Measurements from ENCODE around the gene ABCB11. TPM values are rescaled to one million over a fixed set of nuclear protein-coding genes. Genes with fewer than 3 reads are reported as not detected.
"Not testable (repeated sequence)": the region's sequence is repeated elsewhere in the genome, so short reads cannot be mapped to it uniquely, and the experiment has no call there.

Gene ABCB11
- total and polyA plus RNA-seq, 9 of the 15 experiments (the other 6 are each of a cell fraction or from before 2014, with no cell fraction given): 0.04 to 0.51 (median 0.10) TPM; not detected in 1

DNA sequence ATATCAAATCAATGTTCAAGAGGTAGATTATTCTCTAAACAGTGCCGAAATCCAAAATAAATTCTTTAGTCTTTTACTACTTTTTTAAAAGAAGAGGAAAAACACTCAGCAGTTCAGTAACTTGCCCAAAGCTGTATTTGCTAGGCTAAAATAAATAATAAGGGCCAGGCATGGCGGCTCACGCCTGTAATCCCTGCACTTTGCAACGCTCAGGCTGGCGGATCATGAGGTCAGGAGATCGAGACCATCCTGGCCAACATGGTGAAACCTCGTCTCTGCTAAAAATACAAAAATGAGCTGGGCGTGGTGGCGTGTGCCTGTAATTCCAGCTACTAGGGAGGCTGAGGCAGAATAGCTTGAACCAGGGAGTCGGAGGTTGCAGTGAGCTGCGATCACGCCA is 149.0 kb downstream of the ABCB11 start:
- BruUV-seq (replicated peaks); H2AFZ ChIP-seq (ENCODE audit: low read depth, low read length); DNase-seq (ENCODE audit: extremely low read depth in 1 of 4, low spot score in 3 of 4); H3K9me3 ChIP-seq (replicated peaks; ENCODE audit: control insufficient read depth, insufficient read depth, low read depth, low read length); H3K9me1 ChIP-seq (ENCODE audit: control insufficient read depth, insufficient read depth, low read length); H4K20me1 ChIP-seq (replicated peaks; ENCODE audit: control insufficient read depth, insufficient read depth, low read length); in situ Hi-C loops (cut with MboI); intact Hi-C loops (cut with micrococcal nuclease); CTCF ChIA-PET (ENCODE audit: low intra/inter-chr PET ratio); H3K27me3 ChIP-seq (ENCODE audit: control insufficient read depth in 2 of 2, insufficient read depth in 2 of 2, low read length in 2 of 2); H3K4me1 ChIP-seq (replicated peaks in 1 of 2; ENCODE audit: control insufficient read depth in 2 of 2, insufficient read depth in 2 of 2, low read length in 2 of 2); ATAC-seq; H3K27ac ChIP-seq (ENCODE audit: extremely low read depth, low read depth, low read length); H3K9ac ChIP-seq (ENCODE audit: insufficient read depth in 1 of 2, low read depth in 2 of 2, low read length in 2 of 2); FAIRE-seq; H3K4me2 ChIP-seq (ENCODE audit: insufficient read depth, low read length); H3K4me3 ChIP-seq: not testable (repeated sequence)
- Histone ChIP-seq H3K36me3 (ENCODE audit: control insufficient read depth, insufficient read depth, low read length) (peaks cover 42% of the 10 kb centered on the region), H3K79me2 (ENCODE audit: control insufficient read depth, insufficient read depth, low read length) (peaks cover 56% of the 10 kb centered on the region)
- TF ChIP-seq, protein P1, sequence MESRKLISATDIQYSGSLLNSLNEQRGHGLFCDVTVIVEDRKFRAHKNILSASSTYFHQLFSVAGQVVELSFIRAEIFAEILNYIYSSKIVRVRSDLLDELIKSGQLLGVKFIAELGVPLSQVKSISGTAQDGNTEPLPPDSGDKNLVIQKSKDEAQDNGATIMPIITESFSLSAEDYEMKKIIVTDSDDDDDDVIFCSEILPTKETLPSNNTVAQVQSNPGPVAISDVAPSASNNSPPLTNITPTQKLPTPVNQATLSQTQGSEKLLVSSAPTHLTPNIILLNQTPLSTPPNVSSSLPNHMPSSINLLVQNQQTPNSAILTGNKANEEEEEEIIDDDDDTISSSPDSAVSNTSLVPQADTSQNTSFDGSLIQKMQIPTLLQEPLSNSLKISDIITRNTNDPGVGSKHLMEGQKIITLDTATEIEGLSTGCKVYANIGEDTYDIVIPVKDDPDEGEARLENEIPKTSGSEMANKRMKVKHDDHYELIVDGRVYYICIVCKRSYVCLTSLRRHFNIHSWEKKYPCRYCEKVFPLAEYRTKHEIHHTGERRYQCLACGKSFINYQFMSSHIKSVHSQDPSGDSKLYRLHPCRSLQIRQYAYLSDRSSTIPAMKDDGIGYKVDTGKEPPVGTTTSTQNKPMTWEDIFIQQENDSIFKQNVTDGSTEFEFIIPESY (CRISPR knock-in tag; IDR thresholded peaks at IDR 0.05): peak; percentile 91
- over 99% methylated on average over 12 of the region's 12 CpGs for WGBS (ENCODE audit: insufficient coverage, low coverage, missing lambda C conversion rate)
- POLR2A ChIA-PET: interaction anchor here (0.9 to 3.7 kb wide), 2 partner anchors 10 to 57 kb away, joined by 3 to 10 read pairs; no protein-coding TSS in a partner anchor

DNA sequence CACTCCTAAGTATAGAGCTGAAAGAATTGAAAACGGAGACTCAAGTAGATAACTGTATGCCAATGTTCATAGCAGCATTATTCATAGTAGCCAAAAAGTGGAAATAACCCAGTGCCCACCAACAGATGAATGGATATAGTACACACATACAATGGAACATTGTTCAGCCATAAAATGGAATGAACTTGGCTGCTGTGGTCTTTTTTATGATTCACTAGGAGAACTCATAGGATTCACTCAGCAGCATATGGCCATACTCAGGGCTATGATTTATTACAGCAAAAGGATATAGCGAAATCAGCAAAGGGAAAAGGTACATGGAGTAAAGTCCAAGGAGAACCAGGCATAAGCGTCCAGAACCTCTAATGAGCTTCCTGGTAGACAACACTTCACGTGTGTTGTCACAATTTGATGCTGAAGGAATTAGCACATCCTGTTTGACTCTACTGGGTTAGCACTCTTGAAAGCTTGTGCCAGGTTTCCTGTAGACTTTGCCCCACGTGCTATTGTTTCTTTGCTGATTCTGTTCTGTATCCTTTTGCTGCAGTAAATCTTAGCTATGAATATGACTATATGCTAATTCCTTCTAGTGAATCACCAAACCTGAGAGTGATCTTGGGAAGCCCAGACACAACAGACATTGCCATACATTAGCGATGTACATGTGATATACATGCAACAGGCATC is 156.6 kb downstream of the ABCB11 start:
- POLR2A ChIA-PET: interaction anchor here (1.3 kb wide), 1 partner anchor 16 kb away, joined by 3 read pairs; the partner anchor contains the start of gene SPC25
- CTCF ChIA-PET (ENCODE audit: low intra/inter-chr PET ratio): no interaction called here
- 86% methylated on average over 6 of the region's 6 CpGs for WGBS (ENCODE audit: insufficient coverage, low coverage, missing lambda C conversion rate)
- intact Hi-C loops (cut with micrococcal nuclease): no loop called here
- in situ Hi-C loops (cut with MboI): no loop called here
- H3K4me2 ChIP-seq (ENCODE audit: insufficient read depth, low read length): no peak overlapping the region
- no peak for DNase-seq (ENCODE audit: extremely low read depth in 1 of 4, low spot score in 3 of 4)
- H3K79me2 ChIP-seq (ENCODE audit: control insufficient read depth, insufficient read depth, low read length): peaks cover 21% of the 10 kb centered on the region; the same call in 2 of the 3 replicates
- H3K4me1 ChIP-seq (replicated peaks in 1 of 2; ENCODE audit: control insufficient read depth in 2 of 2, insufficient read depth in 2 of 2, low read length in 2 of 2): no peaks in the 10 kb centered on the region
- H3K9me3 ChIP-seq (replicated peaks; ENCODE audit: control insufficient read depth, insufficient read depth, low read depth, low read length): no peaks in the 10 kb centered on the region
- peak; percentile 27; the same call in 1 of the 3 replicates for ATAC-seq
- H3K9ac ChIP-seq (ENCODE audit: insufficient read depth in 1 of 2, low read depth in 2 of 2, low read length in 2 of 2): no peak overlapping the region
- no peak for FAIRE-seq
- H3K9me1 ChIP-seq (ENCODE audit: control insufficient read depth, insufficient read depth, low read length): no peaks in the 10 kb centered on the region
- no peaks in the 10 kb centered on the region for H3K27me3 ChIP-seq (ENCODE audit: control insufficient read depth in 2 of 2, insufficient read depth in 2 of 2, low read length in 2 of 2)
- no TSS peak for BruUV-seq (replicated peaks)
- H3K27ac ChIP-seq (ENCODE audit: extremely low read depth, low read depth, low read length): no peak overlapping the region
- H3K4me3 ChIP-seq: no peak overlapping the region
- no peaks in the 10 kb centered on the region for H4K20me1 ChIP-seq (replicated peaks; ENCODE audit: control insufficient read depth, insufficient read depth, low read length)
- H3K36me3 ChIP-seq (ENCODE audit: control insufficient read depth, insufficient read depth, low read length): peaks cover 64% of the 10 kb centered on the region
- H2AFZ ChIP-seq (ENCODE audit: low read depth, low read length): no peak overlapping the region
- TF ChIP-seq ZNF609 (CRISPR knock-in tag; IDR thresholded peaks at IDR 0.05; ENCODE audit: borderline replicate concordance): no peak
- TF ChIP-seq, protein P2, sequence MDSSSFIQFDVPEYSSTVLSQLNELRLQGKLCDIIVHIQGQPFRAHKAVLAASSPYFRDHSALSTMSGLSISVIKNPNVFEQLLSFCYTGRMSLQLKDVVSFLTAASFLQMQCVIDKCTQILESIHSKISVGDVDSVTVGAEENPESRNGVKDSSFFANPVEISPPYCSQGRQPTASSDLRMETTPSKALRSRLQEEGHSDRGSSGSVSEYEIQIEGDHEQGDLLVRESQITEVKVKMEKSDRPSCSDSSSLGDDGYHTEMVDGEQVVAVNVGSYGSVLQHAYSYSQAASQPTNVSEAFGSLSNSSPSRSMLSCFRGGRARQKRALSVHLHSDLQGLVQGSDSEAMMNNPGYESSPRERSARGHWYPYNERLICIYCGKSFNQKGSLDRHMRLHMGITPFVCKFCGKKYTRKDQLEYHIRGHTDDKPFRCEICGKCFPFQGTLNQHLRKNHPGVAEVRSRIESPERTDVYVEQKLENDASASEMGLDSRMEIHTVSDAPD (CRISPR knock-in tag; IDR thresholded peaks at IDR 0.05): no peak
